Brain microvascular endothelial cell (primary cell): ENCODE data around the gene PECR.

Source experiments
- DNase-seq: peaks from one replicate; pipeline ENCODE4 v3.0.0-alpha.2; 2020
- H3K27ac ChIP-seq: fragments of 250-450 bp; sonication (Bioruptor Pico); 2 replicates; pipeline ENCODE4 v1.5.1; 2020; ENCODE audit warnings: mild to moderate bottlenecking, moderate library complexity
- H3K27me3 ChIP-seq: fragments of 250-450 bp; sonication (Bioruptor Pico); replicated peaks from 2 replicates; pipeline ENCODE4 v1.5.1; 2020; ENCODE audit warnings: mild to moderate bottlenecking
- H3K36me3 ChIP-seq: fragments of 250-450 bp; sonication (Bioruptor Pico); replicated peaks from 2 replicates; pipeline ENCODE4 v1.5.1; 2020; ENCODE audit warnings: mild to moderate bottlenecking
- H3K4me3 ChIP-seq: 2 replicates; pipeline ENCODE4 v1.5.1; 2011; ENCODE audit warnings: low read depth, mild to moderate bottlenecking, control low read depth, low read length, moderate library complexity
- in situ Hi-C: cut with HindIII; loops from 2 replicates; pipeline ENCODE4 v1.10.0; 2017; ENCODE audit warnings: low sequenced_read_pairs, low pct_ligation_motif_present
- TF ChIP-seq, protein P1 (sequence below): IDR thresholded peaks from 2 replicates; pipeline ENCODE4 v1.5.1; 2011; ENCODE audit warnings: low read depth, mild to moderate bottlenecking, moderate library complexity, low read length, control low read depth, inconsistent platforms; ENCODE audit errors: missing control alignments

Gene PECR

DNA sequence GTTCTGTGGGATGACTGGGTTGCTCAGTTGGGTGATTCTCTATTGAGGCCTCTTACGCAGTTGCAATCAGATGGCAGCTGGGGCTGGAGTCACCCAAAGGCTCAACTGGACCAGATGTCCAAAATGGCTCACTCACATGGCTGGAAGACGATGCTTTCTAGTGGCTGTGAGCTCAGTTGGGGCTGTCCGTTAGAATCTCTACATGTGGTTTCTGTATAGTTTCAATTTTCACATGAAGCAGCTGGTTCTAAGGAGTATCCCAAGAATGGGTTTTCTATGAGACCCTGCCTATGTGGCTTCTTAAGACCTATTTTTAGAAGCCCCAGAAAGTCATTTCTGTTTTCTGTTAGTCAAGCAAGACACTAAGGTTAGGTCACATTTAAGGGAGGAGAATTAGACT, 32.0 kb upstream of the PECR start:
- in situ Hi-C loops: no loop called here
- Histone ChIP-seq H3K27ac (no peak overlapping the region), H3K4me3 (no peak overlapping the region), H3K36me3 (peaks cover 41% of the 10 kb centered on the region), H3K27me3 (no peaks in the 10 kb centered on the region)
- TF ChIP-seq, protein P1, sequence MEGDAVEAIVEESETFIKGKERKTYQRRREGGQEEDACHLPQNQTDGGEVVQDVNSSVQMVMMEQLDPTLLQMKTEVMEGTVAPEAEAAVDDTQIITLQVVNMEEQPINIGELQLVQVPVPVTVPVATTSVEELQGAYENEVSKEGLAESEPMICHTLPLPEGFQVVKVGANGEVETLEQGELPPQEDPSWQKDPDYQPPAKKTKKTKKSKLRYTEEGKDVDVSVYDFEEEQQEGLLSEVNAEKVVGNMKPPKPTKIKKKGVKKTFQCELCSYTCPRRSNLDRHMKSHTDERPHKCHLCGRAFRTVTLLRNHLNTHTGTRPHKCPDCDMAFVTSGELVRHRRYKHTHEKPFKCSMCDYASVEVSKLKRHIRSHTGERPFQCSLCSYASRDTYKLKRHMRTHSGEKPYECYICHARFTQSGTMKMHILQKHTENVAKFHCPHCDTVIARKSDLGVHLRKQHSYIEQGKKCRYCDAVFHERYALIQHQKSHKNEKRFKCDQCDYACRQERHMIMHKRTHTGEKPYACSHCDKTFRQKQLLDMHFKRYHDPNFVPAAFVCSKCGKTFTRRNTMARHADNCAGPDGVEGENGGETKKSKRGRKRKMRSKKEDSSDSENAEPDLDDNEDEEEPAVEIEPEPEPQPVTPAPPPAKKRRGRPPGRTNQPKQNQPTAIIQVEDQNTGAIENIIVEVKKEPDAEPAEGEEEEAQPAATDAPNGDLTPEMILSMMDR: no peak
- DNase-seq: no peak

DNA sequence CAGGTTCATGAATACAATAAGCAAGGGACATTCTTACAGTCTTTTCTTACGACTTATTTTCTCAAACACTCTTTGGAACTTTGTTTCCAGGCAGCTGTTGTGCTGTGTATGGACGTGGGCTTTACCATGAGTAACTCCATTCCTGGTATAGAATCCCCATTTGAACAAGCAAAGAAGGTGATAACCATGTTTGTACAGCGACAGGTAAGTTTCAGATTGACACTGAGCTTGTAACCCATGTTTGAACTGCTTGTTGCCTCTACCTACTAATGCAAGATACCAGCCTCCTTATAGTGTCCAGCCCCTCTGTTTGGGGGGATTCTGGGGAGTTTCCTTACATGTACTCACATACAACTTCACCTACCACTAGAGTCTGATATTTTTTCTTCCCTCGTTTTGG, 31.3 kb upstream of the PECR start:
- in situ Hi-C loops: no loop called here
- DNase-seq: no peak
- H3K4me3 ChIP-seq: no peak overlapping the region
- H3K27me3 ChIP-seq: no peaks in the 10 kb centered on the region
- H3K27ac ChIP-seq: no peak overlapping the region
- peaks cover 36% of the 10 kb centered on the region for H3K36me3 ChIP-seq
- TF ChIP-seq, protein P1: no peak

DNA sequence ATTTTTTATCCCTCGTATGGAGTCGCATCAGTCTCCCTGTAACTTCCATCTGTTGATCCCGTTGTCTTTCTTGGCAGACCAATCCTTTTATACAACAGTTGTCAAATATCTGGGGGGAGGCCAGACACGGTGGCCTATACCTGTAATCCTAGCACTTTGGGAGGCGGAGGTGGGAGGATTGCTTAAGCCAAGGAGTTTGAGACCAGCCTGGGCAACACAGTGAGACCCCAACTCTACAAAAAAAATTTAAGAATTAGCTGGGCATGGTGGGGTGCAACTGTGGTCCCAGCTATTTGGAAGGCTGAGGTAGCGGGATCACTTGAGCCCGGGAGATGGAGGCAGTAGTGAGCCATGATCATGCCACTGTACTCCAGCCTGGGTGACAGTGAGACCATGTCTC, 29.5 kb upstream of the PECR start:
- Histone ChIP-seq H3K27me3 (no peaks in the 10 kb centered on the region), H3K4me3 (no peak overlapping the region), H3K27ac (no peak overlapping the region), H3K36me3 (peaks cover 33% of the 10 kb centered on the region)
- TF ChIP-seq, protein P1: no peak
- in situ Hi-C loops: no loop called here
- no peak for DNase-seq

DNA sequence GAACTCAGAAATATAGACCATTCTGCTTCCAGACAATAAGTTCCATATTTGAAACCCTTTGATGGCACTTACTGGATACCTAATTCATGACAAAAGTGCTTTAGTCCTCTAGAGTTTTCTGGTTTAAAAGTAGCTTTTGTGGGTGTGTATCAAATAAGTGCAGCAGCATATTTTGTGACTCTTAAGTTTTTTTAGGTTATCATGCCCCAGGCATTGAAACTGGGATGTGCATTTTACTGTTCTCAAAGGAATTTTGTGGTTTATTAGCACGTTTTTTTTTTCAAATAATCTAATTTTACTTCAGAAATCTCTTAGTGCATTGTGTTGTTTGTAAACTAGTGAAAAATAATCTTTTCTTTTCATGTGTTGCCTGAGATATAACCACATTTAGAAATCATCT, 29.0 kb upstream of the PECR start:
- in situ Hi-C loops: no loop called here
- peak overlapping the region; percentile 98 for H3K4me3 ChIP-seq
- DNase-seq: no peak
- H3K36me3 ChIP-seq: peaks cover 31% of the 10 kb centered on the region
- no peak overlapping the region for H3K27ac ChIP-seq
- no peaks in the 10 kb centered on the region for H3K27me3 ChIP-seq
- TF ChIP-seq, protein P1: no peak

DNA sequence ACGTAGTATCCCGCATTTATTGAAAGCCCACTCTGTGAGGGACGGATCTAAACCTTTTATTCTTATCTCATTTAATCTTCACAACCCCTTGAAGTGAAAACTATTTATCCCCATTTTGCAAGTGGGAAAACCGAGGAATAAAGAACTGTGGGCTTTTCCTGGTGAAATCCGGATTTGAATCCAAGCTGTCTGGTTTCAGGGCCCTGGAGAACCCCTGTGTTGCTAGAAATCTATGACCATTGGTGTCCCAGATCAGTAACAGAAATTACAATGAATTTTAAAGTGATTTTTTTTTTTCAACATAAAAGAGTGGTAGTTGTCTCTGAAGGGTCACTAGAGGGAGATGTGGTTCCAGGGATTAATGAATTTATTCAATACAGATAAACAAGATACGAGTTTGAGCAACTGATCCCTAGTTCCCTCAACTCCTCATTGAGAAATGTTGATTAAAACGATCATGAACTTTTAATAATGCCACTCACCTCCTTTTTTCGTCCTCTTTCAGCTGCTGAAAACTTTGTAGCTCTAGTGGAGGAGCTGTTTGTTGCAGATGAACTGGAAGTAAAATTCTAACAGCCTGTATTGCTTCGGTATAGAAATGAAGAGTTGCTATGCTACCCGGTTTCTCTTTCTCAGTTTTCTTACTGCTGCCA, 28.5 kb upstream of the PECR start:
- in situ Hi-C loops: no loop called here
- Histone ChIP-seq H3K4me3 (peak overlapping the region; percentile 98), H3K36me3 (peaks cover 28% of the 10 kb centered on the region), H3K27ac (peak overlapping the region; percentile 81), H3K27me3 (no peaks in the 10 kb centered on the region)
- TF ChIP-seq, protein P1: peak; percentile 50
- peak; percentile 3 for DNase-seq
